ENCODE measurements around the gene CCDC106. TPM values are rescaled to one million over a fixed set of nuclear protein-coding genes. Genes with fewer than 3 reads are reported as not detected.

Gene CCDC106
- total RNA-seq, 1 experiment from 2014 or later: 36.0 TPM

DNA sequence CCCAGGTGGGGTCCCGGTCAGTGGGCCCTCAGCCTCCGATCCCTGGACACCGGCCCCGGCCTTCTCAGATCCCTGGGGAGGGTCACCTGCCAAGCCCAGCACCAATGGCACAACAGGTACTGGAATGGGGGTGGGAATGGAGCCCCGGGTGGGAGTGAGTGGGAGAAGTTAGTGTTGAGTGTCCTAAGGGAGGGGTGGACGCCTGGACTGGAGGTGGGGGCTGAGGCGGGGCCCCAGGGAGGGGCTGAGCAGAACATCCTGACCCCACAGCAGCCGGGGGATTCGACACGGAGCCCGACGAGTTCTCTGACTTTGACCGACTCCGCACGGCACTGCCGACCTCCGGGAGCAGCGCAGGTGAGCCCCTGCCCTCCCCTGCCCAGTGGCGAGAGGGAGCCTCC lies 44.7 kb downstream of the CCDC106 start:
- no peaks in the 10 kb centered on the region for H3K4me1 ChIP-seq (ENCODE audit: insufficient read depth, low read length)
- peaks cover under 1% of the 10 kb centered on the region; the same call in 1 of the 2 replicates for H4K20me1 ChIP-seq (ENCODE audit: low read length)
- ATAC-seq: no peak
- H3K4me2 ChIP-seq (ENCODE audit: low read length): no peak overlapping the region
- no peaks in the 10 kb centered on the region for H3K9me2 ChIP-seq (replicated peaks; ENCODE audit: low read length)
- BruUV-seq (replicated peaks): no TSS peak
- DNase-seq: no peak
- H3K36me3 ChIP-seq (ENCODE audit: low read depth, low read length): peaks cover 38% of the 10 kb centered on the region
- H3K27me3 ChIP-seq (ENCODE audit: low read length): no peaks in the 10 kb centered on the region
- no peak overlapping the region for H3K4me3 ChIP-seq (ENCODE audit: low read length)
- CTCF ChIA-PET: no interaction called here
- H3K9ac ChIP-seq (ENCODE audit: low read length): no peak overlapping the region
- intact Hi-C loops (cut with micrococcal nuclease): no loop called here
- H3K27ac ChIP-seq (ENCODE audit: low read length): no peak overlapping the region
- no peak overlapping the region for H2AFZ ChIP-seq (ENCODE audit: low read length)
- TF ChIP-seq, protein P1, sequence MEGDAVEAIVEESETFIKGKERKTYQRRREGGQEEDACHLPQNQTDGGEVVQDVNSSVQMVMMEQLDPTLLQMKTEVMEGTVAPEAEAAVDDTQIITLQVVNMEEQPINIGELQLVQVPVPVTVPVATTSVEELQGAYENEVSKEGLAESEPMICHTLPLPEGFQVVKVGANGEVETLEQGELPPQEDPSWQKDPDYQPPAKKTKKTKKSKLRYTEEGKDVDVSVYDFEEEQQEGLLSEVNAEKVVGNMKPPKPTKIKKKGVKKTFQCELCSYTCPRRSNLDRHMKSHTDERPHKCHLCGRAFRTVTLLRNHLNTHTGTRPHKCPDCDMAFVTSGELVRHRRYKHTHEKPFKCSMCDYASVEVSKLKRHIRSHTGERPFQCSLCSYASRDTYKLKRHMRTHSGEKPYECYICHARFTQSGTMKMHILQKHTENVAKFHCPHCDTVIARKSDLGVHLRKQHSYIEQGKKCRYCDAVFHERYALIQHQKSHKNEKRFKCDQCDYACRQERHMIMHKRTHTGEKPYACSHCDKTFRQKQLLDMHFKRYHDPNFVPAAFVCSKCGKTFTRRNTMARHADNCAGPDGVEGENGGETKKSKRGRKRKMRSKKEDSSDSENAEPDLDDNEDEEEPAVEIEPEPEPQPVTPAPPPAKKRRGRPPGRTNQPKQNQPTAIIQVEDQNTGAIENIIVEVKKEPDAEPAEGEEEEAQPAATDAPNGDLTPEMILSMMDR (conservative IDR thresholded peaks at IDR 0.05; ENCODE audit: low read depth, low read length): no peak
- no peak for TF ChIP-seq EZH2phosphoT487 (IDR thresholded peaks at IDR 0.05; ENCODE audit: borderline replicate concordance, low read length)
- TF ChIP-seq EZH2 (IDR thresholded peaks at IDR 0.05; ENCODE audit: low read length, unreplicated experiment): no peak
- H3K79me2 ChIP-seq (ENCODE audit: low read length): no peaks in the 10 kb centered on the region
- POLR2A ChIA-PET (ENCODE audit: unreplicated experiment): no interaction called here
- H3K9me3 ChIP-seq (ENCODE audit: low read length): no peaks in the 10 kb centered on the region
- no peaks in the 10 kb centered on the region for H3F3A ChIP-seq (ENCODE audit: low read length, unreplicated experiment)

DNA sequence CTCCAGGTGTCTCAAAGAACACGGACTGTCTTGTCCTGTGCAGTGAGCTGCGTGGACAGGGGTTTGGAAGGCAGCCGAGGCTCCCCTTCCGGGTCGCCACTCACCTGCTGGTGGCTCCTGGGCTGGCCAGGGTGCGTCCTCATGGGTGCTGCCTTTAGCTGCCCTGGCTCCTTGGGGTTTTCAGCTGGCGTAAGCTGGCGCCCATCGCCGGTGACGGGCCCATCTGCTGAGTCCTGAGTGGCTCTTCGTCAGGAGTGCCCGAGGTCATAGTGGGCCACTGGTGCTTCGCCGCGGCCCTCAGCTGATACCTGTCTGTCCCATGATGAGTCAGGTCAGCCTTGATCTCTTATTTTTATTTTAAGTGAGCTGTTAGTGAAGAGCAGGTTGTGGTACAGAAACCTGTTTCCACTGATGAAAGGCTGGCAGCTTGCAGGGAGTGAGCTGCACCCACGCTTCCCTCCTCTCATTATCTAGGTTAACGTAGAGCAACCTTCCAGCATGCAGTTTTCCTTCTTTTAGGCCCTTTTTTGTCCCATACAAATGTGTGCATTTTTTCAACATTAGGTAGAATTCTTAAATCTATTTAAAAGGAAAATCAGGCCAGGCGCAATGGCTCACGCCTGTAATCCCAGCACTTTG lies 45.4 kb downstream of the CCDC106 start:
- no peak overlapping the region for H3K4me2 ChIP-seq (ENCODE audit: low read length)
- DNase-seq (no peak), ATAC-seq (no peak)
- no peaks in the 10 kb centered on the region for H3K27me3 ChIP-seq (ENCODE audit: low read length)
- no peaks in the 10 kb centered on the region for H3K9me2 ChIP-seq (replicated peaks; ENCODE audit: low read length)
- no peak overlapping the region for H3K27ac ChIP-seq (ENCODE audit: low read length)
- ChIA-PET POLR2A (ENCODE audit: unreplicated experiment) (no interaction called here), CTCF (no interaction called here)
- H3F3A ChIP-seq (ENCODE audit: low read length, unreplicated experiment): no peaks in the 10 kb centered on the region
- no peak overlapping the region for H2AFZ ChIP-seq (ENCODE audit: low read length)
- no peak for TF ChIP-seq EZH2phosphoT487 (IDR thresholded peaks at IDR 0.05; ENCODE audit: borderline replicate concordance, low read length)
- H3K4me1 ChIP-seq (ENCODE audit: insufficient read depth, low read length): no peaks in the 10 kb centered on the region
- no peaks in the 10 kb centered on the region for H3K79me2 ChIP-seq (ENCODE audit: low read length)
- H3K9ac ChIP-seq (ENCODE audit: low read length): no peak overlapping the region
- no peaks in the 10 kb centered on the region for H3K9me3 ChIP-seq (ENCODE audit: low read length)
- no TSS peak for BruUV-seq (replicated peaks)
- H3K36me3 ChIP-seq (ENCODE audit: low read depth, low read length): peaks cover 38% of the 10 kb centered on the region
- H4K20me1 ChIP-seq (ENCODE audit: low read length): no peaks in the 10 kb centered on the region
- H3K4me3 ChIP-seq (ENCODE audit: low read length): no peak overlapping the region
- intact Hi-C loops (cut with micrococcal nuclease): no loop called here

GRCh38 chr19:55694241-55694655 lies 46.2 kb downstream of the CCDC106 start:
- H3F3A ChIP-seq (ENCODE audit: low read length, unreplicated experiment): no peaks in the 10 kb centered on the region
- H3K4me3 ChIP-seq (ENCODE audit: low read length): no peak overlapping the region
- H3K36me3 ChIP-seq (ENCODE audit: low read depth, low read length): peaks cover 38% of the 10 kb centered on the region
- no peaks in the 10 kb centered on the region for H3K9me2 ChIP-seq (replicated peaks; ENCODE audit: low read length)
- no peak overlapping the region for H3K27ac ChIP-seq (ENCODE audit: low read length)
- ChIA-PET CTCF (no interaction called here), POLR2A (ENCODE audit: unreplicated experiment) (no interaction called here)
- no peaks in the 10 kb centered on the region for H4K20me1 ChIP-seq (ENCODE audit: low read length)
- no peak overlapping the region for H3K4me2 ChIP-seq (ENCODE audit: low read length)
- TF ChIP-seq EZH2phosphoT487 (IDR thresholded peaks at IDR 0.05; ENCODE audit: borderline replicate concordance, low read length) (no peak), EZH2 (IDR thresholded peaks at IDR 0.05; ENCODE audit: low read length, unreplicated experiment) (no peak)
- TF ChIP-seq, protein P1 (conservative IDR thresholded peaks at IDR 0.05; ENCODE audit: low read depth, low read length): no peak
- H3K9me3 ChIP-seq (ENCODE audit: low read length): no peaks in the 10 kb centered on the region
- BruUV-seq (replicated peaks): no TSS peak
- no peaks in the 10 kb centered on the region for H3K4me1 ChIP-seq (ENCODE audit: insufficient read depth, low read length)
- ATAC-seq: no peak
- no peak overlapping the region for H3K9ac ChIP-seq (ENCODE audit: low read length)
- no peaks in the 10 kb centered on the region for H3K27me3 ChIP-seq (ENCODE audit: low read length)
- no peaks in the 10 kb centered on the region for H3K79me2 ChIP-seq (ENCODE audit: low read length)
- DNase-seq: no peak
- H2AFZ ChIP-seq (ENCODE audit: low read length): no peak overlapping the region
- intact Hi-C loops (cut with micrococcal nuclease): no loop called here
